Activated T-helper 1 cell treated with anti-CD3 and anti-CD28 coated beads, Interleukin-2, amount 50 U/mL, for 16 hours (primary cell): ENCODE measurements around the gene MICAL2.

ENCODE experiments used
- DNase-seq, 2 donors: peaks; one replicate each; pipeline ENCODE4 v3.0.0-alpha.2; 2020; ENCODE audit warnings: low read depth in 1 of 2, low spot score in 1 of 2

MICAL2 gene

DNA sequence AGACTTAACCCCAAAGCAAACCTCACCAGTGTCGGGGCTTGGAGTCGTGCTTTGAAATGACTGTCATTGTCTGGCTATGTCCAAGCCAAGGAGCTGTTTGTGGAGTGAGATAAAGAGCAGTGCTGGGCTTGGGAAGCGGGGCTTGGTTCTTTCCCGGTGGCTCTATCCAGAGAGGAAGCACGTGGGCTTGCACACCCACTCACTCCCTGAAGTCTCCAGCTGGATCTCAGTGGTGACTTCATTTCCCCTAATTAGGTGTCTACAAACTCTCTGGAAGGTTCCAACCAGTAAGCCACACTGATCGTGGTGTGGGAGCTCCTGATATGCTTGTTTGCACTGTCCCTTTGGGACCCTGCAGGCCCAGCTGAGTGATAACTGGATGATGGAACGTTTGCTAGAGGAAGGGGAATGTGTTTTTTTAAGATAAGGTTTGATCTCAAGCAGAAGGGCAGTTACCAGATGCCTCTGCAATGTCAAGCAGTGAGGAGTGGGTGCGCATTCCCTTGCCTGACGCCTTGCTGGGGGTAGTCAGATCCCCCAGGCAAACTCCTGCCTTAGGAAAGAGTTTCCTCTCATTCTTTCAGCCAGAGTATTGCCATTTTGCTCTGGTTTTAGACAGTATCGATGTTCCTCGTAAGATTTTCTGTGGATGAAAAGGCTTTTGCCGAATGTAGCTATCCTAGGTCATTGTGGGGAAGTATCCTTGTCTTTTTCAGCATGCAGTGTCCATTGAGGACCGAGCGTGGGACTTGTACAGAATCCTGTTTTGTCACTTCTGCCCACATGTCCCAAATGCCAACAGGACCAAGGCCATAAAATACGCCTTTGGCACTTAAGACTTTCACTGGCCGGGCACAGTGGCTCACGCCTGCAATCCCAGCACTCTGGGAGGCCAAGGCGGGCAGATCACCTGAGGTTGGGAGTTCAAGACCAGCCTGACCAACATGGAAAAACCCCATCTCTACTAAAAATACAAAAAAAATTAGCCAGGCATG lies 90.9 kb downstream of the MICAL2 start:
- no peak for DNase-seq

- DNase-seq, result no peak
These were observed 92.4 kb downstream of the MICAL2 start for GRCh38 chr11:12202661-12203310.

DNA sequence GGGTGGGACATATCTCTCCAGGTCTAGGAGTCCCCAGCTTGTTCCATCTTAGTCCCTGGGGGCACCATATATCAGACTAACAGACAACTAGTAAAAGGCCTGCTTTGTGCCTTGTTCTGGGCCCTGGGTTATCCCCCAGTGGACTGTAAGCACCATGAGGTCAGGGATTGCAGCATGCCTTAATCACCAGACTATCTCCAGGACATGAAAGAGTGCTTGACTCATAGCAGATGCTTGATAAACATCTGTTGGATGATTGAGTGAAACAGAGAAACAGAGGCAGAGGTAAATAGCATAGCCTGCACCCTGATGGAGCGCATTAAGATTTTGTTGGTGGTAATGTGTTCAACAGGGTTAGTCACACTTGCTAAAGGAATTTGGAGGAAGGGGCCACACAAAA lies 94.1 kb downstream of the MICAL2 start:
- DNase-seq, result no peak

GRCh38 chr11:12205330-12205729 lies 94.9 kb downstream of the MICAL2 start:
- no peak for DNase-seq

- no peak for DNase-seq
These were observed 96.1 kb downstream of the MICAL2 start for GRCh38 chr11:12206529-12206928.

- no peak for DNase-seq
These were observed 97.2 kb downstream of the MICAL2 start for GRCh38 chr11:12207384-12208150.

DNA sequence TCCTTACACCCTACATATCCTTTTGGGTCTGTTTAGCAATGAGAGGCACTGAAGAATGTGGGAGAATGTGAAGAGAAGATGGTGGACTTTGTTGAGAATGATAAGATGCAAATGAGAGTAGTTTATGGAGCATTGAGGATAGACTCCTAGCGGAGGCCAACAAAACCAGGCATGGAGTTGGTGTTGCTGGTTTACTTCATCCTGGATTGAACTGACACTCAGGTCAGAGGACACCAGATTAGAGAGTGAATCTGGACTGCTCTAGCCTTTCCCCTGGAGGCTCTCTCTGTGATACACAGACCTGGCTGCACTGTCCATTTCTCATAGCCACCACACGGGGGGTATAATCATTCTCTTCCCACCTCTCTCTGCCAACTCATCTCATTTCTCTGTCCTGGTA lies 98.7 kb downstream of the MICAL2 start:
- DNase-seq, result no peak

DNA sequence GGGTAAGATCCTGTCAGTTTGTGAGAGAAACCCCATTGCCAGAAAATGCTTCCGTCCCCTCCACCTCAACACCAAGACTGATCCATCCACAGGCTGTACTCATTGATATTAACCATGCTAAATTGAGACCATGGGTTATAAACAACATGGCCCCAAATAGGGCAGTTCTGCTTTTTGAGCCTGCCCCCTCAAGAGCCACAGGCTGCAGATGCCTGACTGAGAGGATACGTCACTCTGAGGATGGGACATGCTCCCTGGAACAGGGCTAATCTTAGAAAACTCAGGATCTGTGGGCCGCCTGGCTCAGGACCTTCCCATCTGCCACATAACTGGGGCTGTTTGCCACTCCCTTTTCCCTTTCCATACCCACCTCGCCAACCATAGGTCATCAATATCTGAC lies 99.8 kb downstream of the MICAL2 start:
- no peak for DNase-seq

DNA sequence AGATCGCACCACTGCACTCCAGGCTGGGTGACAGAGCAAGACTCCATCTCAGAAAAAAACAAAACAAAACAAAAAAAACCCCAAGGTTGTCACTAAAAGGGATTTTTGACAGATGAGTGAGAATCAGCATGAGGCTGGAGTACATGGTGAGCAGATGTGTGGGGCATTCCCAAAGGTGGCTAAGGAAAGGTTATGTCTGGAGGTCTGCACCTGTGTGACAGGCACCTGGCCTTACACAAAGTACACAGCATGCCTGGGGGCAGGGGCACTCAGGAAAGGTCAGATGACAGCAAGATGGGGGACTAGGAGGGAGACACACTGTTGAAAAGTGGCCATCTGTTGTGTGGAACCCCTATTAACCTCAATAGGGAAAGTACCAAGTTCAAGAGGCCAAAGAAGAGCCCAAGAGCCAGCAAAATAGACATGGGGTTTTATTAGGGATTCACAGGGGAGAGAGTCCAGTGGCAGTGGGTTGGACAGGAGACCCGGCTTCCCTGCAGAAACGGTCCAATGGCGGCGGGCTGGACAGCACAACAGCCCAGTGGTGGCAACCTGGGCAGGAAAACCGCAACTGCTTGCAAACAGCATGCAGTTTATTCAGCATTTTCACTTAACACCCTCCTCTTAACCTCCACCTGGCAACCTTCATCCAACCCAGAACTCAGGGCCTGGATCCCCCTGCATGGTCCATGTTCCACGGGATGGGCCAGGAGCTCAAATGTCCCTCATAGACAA lies 101.1 kb downstream of the MICAL2 start:
- DNase-seq, result no peak

DNA sequence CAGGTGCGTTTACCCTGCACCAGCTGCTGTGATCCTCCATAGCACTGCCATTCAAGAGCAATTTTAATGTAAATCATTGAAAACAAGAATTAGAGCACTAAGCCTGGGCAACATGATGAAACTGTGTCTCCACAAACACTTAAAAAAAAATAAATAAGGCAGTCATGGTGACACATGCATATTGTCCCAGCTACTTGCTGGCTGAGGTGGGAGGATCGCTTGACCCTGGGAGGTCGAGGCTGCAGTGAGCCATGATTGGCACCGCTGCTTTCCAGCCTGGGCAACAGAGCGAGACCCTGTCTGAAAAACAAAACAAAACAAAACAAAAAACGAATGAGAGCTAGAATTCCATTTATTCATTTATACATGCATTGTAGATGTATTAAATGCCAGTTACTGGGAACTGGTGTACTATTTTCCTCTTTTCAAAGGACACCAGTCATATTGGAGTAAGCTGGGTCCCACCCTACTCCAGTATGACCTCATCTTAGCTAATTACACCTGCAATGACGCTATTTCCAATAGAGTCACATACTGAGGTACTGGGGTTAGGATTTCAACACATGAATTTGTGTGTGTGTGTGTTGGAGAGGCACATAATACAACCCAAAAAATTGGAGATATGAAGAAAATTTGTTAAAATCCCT lies 101.9 kb downstream of the MICAL2 start:
- DNase-seq, result no peak

- no peak for DNase-seq
These were observed 102.4 kb downstream of the MICAL2 start for GRCh38 chr11:12212821-12213185.

- DNase-seq, result no peak
These were observed 103.5 kb downstream of the MICAL2 start for GRCh38 chr11:12213883-12214282.

DNA sequence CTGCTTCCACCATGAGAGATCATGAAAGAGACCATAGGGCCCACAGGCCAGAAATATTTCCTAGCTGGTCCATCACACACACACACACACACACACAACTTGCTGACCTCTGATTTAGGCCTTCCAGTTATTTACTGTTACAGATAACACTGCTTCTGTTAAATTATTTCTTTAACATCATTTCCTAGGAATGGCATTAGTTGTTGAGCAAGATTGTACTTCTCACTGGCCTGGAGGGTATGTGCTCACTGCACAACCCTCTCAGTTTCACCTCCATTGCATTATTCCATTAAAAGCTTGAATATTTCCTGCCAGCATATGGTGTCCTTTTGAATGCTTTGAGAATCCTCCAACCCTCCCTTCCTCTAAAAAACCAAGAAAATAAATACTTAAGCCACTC lies 104.4 kb downstream of the MICAL2 start:
- DNase-seq, result no peak

DNA sequence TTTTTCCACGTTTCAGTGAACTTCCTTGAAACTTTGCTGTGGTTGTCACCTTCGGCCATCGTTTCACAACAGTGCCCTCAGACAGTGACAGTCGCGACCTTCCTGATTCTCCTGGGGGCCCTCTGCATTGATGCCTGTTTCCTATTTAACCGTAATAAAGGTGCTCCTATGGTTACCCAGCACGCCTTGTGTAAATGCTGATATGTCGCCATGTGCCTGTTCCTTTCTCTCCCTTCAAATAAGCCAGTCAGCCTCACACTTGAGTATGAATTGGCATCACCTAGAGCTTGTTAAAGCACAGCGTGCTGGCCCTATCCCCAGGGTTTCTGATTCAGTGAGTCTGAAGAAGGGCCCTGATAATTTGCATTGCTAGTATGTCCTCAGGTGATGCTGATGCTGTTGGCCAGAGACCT lies 104.8 kb downstream of the MICAL2 start:
- DNase-seq, result no peak

DNA sequence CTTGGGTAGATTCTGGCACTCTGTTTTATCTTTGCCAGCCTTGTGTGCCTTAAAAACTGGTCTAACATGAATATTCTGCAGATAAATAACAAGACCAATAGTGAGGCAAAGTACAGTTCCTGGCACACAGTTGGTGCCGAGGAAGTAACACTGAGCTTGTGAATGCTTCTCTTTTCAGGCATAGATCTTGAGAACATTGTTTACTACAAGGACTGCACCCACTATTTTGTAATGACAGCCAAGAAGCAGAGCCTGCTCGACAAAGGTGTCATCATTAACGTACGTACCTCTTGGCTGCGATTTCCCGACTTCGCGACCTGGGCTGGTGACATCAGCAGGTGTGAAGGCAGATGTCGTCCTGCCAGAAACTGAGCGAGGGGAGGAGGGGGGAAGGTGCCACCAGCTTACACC lies 105.7 kb downstream of the MICAL2 start:
- no peak for DNase-seq

DNA sequence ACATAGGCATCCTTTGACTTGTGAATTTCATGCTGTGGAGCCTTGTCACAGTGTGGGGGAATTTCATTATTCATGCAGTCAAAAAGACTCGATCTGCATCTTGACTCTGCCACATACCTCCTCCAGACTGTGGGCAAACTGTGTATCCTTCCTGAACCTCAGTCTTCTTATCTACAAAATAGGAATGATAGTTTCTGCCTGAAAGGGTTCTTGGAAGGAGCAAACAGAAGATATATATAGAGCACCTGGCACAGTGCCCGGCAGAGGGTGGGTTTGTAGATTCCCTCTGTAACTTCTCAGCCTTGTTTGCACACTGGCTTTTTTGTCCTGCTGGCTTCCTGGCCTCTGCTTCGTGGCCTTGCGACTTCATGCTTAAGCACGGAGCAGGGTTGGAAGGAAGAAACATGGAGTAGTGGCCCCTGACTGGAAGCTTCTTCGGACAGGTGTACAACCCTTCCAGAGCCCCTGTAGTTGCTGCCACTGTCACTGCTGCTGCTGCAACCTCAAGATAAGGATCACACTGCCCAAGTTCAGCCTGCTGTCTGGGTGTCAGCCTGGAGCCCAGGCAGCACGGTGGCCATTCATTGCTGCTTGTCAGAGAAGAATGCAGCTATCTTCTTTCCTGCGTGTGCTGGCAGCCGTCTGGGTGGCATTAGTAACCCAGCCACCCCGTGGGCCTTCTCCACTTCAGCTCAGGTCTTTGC lies 106.4 kb downstream of the MICAL2 start:
- DNase-seq, result no peak

DNA sequence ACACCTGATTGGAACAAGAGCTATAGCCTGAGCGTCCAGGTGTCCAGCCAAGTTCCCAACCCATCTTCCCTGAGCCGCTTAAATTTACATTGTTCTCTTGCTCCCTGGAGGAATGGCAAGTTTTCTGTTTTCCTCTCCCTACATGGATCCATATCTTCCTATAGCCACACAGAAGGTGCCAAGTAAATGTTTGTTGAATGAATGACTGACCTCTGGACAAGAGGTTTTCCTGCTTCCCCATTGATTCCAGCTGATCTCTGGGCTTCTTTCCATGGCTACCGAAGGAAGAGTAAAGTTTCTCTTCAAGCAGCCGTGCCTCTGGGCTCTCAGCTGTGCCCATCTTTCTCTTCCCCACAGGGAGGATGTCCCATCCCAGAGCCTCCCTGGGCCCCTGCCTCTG lies 107.5 kb downstream of the MICAL2 start:
- no peak for DNase-seq

DNA sequence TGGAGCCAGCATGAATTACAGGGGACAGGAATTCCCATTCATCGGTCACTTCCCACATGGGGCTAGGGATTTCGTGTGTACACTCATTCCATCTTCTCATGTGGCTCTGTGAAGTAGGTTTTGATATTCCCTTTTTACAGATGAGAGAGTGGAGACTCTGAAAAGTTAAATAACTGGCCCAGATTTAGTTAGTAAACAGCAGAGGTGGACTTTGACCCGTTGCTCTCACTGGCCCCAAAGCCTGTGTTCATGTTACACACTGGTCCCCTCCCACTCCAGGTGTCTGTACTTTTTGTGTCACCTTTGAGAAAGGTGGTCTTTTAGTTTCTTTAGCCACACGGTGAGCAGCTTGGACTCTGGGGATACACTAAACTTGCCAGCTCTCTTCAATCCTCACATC lies 108.5 kb downstream of the MICAL2 start:
- DNase-seq, result no peak

DNA sequence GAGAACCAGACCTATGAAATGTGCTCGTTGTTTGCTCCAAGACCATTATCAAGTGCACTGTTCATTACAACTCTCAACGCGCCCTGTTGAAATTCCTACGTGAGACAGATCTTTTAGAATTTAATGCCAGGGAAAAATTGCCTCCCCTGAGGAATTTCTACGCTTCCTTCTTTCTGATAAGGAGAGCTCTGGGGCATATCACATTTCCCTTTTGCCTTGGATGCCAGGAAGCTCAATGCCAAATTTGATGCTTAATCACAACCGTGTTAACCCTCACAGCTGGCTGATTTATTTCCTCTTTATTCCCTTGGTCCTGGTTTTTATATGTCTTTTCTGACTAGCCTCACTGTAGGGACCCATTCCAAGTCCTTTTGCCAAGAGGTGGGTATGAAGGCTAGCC lies 109.4 kb downstream of the MICAL2 start:
- no peak for DNase-seq

DNA sequence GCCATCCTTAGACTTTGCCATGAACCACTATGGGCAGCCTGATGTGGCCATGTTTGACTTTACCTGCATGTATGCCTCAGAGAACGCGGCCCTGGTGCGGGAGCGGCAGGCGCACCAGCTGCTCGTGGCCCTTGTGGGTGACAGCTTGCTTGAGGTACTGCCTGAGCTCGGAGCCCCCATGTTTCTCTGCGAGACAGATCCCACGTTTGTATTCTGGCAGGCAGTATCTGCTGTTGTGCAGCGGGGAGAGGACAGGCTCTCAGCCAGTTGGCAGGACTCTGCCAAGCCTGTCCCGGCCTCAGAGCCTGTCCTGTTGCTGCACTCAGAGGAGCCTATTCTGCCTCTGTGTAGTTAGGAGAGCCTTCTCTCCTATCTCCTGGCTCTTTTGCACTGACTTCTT lies 109.9 kb downstream of the MICAL2 start:
- no peak for DNase-seq
